Activated CD4-positive, alpha-beta T cell treated with anti-CD3 and anti-CD28 coated beads for 1 hour (primary cell): ENCODE data around the gene BRCC3.
"Not testable (repeated sequence)": the region's sequence is repeated elsewhere in the genome, so short reads cannot be mapped to it uniquely, and the experiment has no call there.

Experiments
- DNase-seq: peaks from one replicate; pipeline ENCODE4 v3.0.0-alpha.2; 2020

The BRCC3 gene

DNA sequence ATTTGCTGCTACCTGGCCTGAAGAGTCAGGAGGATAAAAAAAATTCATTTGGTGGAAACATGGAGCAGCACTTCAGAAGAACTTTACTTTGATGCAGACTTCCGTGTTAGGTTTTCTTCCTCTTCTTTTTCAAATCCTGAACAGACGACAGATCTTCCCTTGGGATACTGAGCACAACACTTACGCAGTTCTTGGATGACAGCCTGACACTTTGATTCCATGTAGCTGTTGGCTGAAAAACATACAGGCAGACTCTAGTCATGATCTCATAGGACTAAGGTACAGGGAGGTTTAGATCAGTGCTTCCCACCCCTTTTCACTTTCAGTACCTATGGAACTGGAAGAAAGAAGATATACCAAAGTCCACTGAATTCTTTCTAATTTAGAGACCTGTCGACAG lies 9.5 kb upstream of the BRCC3 start:
- no peak for DNase-seq

DNA sequence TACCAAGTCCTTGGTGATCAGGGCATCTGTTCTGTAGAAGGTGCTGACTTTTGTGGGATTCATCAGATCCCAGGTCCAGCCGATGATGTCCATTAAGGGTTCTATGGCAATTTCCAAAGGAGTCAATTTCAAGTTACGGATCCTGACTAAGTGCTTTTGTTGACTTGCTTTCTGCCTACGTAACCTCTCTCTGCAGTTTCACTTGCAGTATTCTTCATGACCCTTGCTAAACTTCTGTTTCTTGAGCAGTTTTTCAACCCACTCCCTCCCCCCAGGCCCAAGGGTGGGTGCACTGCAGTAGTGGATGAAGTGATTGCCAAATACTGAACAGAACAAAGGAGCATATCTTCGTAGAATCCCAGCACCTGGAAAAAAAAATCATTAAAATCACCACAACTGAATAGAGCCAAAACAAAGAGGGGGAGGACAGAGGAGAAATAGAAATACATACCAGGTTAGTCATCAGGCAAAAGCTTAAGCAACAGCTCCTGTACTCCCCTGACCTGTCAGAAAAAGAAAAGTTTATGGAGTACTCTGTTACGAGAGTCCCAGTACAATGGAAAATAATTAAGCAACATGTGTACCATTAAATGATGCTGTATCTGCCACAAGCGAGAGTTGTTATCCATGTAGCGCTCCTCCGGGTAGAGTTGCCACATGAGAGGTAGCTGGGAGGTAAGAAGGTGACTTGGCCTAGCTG lies 6.1 kb upstream of the BRCC3 start:
- DNase-seq = no peak

DNA sequence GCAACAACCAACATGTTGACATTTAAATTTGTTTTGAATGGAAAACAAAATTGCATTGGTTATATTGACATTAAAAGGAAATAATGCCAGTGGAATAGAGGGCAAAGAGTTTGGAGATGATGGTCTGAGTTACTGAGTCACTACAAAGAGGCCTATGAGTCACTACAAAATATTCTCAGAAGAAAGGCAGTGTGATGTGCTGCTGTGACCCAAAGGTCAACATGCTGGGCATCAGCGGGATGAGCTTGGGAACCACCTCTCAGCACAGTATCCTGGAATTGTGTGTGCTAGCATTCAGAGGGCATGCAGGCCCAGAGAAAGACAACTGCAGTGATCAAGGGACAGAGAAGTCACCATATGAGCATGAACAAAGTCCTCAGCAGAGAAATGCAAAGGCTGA lies 3.1 kb upstream of the BRCC3 start:
- no peak for DNase-seq

DNA sequence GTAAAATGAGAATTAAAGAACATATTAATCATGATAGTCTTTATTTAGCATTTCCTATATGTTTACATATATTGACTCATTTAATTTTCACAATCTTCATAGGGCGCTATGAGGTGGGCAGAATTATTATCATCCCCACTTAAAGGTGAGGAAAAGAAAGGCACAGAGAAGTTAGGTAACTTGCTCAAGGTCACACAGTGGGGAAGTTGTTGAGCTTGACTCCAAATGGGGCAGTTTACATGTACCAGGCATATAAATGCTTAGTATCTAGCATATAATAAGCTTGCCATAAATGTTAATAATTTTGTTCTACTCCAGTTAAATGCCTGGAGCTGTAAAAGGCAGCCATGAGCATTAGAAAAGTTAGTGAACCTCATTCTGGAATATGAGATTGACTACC lies 1.9 kb upstream of the BRCC3 start:
- DNase-seq = no peak

DNA sequence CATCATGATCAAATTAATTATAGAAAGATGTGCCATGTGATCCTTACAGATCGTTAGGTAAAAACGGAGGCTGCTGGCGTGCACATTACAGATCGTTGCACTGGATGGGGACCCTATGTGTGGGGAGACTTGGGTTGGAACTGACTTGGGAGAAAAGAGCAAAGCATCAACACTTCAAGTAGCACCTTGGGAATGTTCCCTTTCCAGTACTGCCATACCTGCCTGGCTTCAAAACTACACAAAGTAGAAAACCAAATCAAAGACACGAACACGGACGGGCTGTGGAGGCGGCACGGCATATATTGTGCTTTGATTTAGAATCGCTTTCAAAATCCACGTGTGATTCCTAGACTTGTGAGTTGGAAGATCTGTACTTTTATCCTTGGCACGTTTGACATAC lies 1.3 kb upstream of the BRCC3 start:
- no peak for DNase-seq

DNA sequence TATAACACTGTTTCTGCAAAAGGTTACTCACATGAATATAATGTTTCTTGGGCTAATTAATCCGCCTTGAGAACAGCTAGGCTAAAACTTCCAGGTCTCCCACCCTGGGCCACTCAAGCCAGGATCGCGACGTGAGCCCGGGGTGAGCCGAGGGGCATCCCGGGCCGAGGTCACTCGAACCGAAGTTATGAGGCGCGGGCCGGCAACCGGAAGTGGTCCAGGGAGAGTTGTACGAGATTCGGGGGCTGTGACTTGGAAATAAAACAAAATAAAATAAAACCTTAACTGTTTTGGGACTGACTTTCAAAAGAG lies 689 bp upstream of the BRCC3 start:
- DNase-seq = no peak

DNA sequence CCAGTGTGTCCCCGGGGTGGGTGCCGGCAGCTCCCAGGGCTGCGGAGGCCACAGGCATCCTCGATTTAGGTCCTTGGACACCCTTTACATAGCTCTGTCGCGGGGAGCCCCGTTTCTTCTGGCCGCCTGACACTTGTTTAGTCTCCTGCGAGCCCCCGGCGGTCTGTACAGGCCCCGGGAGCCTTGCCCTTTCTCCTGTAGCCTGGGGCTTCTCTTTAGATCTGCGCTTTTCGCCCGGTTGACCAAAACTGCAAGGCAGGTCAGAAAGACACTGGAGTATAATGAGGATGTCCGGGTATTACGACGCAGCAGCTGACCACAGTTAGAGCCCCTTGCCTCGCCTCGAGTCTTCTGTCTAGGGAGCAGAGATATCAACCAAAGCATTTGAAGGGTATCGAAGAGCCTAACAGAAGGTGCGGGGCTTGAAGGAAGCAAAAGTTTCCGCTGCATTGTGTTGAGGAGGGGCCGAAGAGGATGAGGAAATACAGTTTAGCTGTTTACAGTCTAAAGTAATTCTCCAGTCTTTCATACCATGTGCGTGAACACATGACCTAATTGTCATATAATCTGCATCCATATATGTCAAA lies 479 bp downstream of the BRCC3 start:
- DNase-seq = no peak

DNA sequence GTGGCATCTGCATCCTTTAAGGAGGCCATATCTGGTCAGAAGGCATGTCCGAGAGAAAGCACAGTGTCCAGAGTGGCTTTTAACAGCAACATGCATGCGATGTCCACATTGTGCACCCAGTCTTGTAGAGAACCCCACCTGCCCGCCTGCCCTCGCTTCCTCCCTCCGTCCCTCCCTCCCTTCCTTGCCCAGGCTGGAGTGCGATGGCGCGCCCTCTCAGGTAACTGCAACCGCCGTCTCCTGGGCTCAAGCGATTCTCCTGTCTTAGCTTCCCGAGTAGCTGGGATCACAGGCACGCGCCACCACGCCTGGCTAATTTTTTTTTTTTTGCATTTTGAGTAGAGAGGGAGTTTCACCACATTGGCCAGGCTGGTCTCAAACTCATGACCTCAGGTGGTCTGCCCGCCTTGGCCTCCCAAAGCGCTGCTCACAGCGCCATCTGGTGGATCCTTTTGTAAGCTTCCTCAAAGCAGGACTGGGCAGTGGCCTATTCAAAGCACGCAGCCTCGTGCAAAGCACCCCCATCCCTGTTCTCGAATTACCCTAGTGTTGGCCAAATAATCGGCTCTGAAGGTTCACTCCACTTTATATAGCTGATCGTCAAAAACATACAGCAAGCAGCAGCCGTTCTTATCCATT lies 15.0 kb downstream of the BRCC3 start:
- DNase-seq = peak; percentile 10

DNA sequence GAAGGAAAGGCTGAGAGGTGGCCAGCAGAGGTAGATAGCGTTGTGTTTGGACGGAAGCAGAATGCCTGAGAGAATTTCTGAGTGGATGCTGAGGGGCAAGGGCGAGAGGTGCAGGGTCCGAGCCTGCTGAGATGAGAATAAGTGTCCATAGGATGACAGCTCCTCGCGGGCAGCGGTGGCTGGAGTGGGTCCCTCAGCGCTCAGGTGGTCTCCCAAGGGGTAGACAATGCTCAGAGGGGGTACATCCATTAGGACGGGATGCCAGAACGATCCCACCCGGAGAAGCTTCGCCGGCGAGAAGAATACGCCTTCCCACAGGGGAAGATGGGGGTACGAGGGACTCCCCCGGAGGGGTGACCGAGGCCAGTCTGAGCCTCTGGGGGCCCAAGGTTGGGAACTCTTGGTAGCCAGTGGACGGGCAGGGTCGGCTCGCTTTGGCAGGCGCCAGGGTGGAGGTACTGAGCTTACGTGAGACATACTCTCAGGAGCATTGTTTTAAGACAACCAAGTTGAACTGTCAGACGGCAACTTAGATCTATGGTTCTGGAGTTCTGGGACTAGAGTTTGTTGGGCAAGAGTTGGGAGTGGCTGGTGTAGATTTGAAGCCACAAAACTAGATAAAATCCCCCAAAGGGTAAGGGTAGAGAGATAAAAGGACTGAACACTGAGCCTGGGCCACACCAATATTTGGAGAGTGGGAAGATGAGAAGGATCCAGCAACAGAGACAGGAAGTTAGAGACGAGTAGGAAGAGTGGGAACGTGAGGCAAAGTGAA lies 15.8 kb downstream of the BRCC3 start:
- no peak for DNase-seq

DNA sequence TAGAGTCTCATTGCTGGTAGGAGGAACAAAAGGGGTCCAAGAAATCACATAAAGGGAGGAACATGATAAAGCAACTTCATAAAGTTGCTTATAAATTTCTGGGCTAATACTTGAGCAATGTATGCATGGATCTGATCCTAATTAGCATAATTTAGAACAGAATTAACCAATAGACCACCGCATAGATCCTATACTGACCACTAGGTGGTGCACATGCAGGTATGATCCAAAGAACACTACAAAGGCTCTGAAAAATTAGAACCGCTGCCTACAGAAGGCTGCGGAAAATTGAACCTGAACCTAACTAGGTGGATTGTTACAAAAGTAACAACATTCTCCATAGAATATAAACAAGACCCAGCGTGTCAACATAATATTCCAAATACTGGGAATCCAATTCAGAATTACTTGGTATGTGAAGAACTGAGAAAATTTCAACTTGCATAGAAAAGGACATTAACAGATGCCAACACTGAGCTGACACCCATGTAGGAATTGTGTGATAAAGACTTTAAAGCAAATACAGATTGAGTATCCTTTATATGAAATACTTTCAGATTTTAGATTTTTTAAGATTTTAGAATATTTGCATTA lies 23.3 kb downstream of the BRCC3 start:
- DNase-seq = no peak

DNA sequence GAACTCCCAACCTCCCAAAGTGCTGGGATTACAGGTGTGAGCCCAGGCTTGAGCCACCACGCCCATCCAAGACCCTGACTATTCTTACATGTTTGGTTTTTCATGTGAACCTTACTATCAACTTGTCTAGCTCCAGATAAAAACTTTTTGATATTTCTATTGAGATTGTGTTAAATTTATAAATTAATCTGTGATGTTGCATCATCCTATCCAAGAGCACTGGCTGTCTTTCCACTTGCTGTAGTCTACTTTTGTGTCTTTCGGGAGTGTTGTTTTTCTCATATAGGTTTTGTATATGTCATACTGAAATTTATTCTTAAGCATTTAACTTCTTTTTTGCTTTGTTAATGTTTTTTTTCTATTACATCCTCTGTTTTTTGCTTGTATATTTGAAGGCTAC lies 34.6 kb downstream of the BRCC3 start:
- DNase-seq = no peak

DNA sequence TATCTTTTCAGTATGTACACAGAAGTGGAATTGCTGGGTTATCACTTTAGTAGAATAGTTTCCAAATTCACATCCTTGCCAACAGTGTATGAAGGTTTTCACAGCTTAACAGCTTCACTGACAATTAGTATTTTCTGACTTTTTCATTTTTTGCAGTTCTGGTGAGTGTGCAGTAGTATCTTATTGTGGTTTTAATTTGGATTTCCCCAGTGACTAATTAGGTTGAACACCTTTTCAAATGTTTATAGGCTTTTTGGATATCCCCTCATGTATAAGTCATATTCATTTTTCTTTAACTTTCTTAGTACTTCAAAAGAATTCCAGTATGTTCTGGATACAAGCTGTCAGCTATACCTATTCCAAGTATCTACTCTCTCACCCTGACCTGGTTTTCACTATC lies 37.1 kb downstream of the BRCC3 start:
- no peak for DNase-seq

DNA sequence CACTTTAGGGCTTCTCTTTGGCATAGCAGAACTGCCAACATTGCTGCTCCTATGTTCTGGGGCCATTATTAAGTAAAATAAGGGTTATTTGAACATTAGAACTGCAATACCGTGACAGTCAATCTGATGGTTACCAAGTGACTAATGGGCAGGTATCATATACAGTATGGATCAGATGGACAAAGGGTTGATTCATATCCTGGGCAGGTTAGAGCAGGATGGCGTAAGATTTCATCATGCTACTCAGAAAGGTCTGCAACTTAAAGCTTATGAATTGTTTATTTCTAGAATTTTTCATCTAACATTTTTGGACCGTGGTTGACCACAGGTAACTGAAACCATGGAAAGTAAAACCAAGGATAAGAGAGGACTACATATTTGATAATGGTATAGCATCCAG lies 40.9 kb downstream of the BRCC3 start:
- no peak for DNase-seq

DNA sequence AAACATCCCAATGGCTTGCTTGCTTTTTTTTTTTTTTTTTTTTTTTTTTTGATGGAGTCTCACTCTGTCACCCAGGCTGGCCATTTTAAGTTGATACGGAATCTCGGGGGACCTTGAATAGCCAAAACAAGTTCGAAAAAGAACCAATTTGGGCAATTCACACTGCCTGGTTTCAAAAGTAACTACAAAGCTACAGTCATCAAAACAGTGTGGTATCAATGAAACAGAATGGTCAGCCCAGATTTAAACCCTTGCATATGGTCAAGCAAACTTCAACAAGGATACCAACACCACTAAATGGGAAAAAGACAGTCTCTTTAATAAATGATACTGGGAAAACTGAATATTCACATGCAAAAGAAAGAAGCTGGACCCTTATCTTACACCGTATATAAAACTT lies 41.8 kb downstream of the BRCC3 start:
- DNase-seq = no peak

DNA sequence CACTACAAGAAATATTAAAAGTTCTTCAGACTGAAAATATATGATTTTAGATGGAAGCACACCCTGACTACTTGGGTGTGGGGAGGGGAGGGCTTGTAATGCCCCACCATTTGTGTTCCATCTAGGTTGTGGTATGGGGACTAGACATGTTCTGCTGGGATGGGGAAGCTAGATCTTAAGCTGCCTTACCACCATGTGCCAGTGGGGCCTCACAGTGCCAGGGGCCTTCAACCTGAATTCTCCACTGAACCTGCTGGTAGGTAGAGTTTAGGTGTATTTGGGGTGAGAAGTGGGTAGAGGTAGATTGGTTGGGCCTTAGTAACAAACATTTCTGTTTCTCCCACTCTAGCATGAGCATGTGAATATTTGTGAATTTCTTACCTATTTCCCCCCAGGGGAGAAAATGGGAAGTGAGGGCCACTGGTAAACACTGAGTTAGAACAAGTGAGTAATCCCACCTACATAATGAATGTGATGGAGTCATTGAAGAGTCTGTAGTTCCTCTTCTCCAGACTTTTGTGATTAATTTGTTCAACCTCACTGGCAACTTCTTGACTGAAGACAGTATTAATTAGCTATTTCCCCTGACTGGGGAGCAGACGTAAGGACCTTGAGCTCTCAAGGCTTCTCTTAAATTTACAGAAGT lies 44.0 kb downstream of the BRCC3 start:
- no peak for DNase-seq

DNA sequence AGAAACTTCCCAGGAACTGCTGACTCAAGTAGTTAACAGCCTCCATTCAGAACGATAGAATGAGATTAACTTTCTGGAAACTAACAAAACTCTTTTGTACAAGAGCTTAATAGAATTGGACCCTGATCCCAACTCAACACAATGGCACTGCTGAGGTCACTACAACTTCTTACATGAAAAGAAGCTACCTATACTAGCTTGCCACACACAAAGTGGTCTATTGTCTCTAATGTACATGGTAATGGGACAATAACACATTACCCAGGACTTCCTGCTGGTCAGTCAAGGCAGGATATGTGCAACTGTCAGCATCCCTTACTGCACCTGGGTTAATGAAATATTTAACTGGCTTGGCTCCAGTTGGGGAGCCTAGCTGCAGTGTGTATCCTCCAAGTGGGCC lies 56.2 kb downstream of the BRCC3 start:
- DNase-seq = no peak

DNA sequence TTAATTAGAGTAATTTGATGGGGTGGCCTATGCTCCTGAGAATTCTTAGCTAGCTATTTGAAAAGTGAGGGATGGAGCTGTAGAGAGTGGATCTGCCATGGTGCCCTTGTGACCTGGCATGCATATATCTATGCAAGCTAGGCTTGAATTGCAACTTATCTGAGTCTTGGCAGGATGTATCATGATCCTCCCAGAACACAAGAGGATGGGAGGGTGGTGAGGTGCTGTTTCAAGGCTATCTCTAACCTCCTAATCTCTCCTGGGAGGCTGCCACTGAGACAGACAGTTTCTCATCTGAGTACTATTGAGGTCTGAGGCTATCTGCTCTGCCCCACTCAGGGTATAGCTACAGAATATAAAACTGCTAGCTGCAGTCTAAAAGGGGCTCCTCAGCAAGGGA lies 56.6 kb downstream of the BRCC3 start:
- DNase-seq = no peak

DNA sequence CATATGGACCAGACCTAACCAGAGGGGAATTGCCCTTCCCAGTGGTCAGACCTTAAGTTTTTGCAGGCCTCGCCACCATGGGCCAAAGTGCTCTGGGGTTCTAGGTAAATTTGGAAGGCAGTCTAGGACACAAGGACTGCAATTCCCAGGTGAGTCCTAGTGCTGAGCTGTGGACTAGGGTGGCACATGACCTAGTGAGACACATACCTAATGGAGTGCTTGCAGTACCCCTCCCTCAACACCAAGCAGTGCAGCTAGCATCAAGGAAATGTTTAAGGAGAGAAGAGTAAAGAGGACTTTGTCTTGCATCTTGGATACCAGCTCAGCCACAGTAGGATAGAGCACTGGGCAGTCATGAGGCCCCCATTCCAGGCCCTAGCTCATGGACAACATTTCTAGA lies 60.8 kb downstream of the BRCC3 start:
- no peak for DNase-seq

DNA sequence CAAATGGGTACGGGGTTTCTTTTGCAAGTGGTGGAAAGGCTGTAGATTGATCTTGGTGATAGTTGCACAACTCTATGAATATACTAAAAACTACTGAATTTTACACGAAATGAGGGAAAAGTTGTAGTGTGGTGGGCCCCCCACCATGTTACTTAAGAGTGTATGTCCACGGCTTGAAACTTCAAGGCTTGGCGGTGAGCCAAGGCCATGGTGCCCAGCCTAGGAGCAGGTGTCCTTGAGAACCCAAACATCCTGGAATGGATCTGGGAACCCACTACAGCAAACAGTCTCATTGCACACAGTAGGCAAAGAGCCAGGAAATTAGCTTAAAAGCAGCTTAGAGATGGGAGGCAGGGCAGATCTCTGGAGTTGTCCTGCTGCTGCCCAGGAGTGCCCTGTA lies 62.9 kb downstream of the BRCC3 start:
- no peak for DNase-seq

DNA sequence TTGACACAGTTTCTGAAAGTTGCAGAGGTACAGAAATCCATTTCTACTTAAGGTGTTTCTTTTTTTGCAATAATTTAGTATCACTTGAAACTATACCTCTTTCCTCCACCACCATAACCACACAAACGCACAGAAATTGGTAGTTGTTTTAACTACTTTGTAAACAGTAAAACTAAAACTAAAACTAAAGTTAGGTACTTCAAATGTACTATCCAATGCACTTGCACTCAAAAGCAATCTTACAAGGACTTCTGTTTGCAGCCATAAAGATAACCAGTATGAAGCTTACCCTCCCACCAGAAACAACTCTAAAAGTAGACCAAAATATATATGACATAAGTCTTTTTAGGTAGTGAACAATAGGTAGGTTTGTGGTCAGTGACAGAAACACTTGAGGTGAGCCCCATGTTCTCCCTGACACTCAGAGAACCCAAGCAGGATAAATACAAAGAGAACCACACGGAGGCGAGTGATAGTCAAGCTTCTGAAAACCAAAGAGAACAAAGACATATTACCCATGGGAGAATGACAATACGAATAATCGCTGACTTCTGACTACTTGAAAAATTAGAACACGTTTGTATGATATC lies 72.7 kb downstream of the BRCC3 start:
- no peak for DNase-seq

DNA sequence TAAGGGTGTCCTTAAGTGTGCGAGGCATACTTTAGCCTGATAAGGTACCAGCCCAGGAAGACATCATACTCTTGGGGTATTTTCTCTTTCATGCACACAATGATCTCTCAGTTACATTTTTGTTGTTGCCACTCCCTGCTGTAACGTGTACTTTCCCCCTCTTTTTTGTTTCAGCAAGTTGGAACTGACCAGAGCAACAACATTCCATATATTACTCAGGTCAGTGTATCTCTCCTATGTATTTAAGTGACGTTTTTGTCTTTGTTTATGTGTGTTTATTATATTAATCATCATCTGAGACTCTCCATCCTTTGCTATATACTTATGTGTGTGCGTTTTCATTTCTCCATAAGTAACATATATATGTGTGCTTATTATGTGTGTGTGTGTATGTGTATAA lies 73.6 kb downstream of the BRCC3 start:
- DNase-seq = no peak

DNA sequence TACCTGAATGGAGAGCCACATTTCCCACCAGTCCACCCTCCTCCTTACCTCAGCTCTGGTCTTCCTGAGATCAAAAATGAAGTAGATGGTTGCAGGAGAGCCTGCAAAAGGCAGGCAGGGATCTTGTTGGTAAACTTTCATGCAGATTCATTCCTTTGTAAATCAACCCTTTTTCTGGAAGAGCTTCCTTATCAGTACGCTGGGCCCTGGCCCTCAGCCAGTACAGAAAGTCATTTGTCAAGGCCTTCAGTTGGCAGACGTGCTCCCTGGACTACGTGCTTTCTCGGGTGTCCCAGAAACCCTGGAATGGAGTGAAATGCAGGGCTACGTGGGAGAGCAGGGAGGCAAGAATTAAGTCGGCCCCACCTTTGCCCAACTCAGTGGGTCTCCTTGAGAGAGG lies 76.3 kb downstream of the BRCC3 start:
- not testable (repeated sequence) for DNase-seq

DNA sequence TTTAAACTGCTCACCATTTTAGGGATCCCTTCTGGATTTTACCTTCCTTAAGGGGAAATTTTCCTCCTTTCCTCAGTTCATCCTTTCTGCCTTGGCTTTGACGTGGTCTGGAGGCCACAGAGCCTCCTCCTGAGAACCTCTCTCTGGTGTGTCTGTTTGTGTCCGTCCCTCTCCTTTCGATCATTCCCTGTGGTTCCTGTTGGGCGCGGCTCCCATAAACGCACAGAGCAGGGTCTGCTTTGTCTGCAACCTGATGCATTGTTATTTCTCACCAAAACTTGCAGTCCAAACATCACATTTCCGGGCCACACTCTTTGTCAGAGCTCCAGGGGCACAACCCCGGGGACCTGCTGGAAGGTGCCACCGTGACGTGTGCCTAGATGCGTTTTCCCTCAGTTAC lies 76.9 kb downstream of the BRCC3 start:
- not testable (repeated sequence) for DNase-seq
